B cell (primary cell): ENCODE measurements around the gene CD200.

Source experiments
- CTCF ChIP-seq: fragments of 200-600 bp; IDR thresholded peaks from one replicate; pipeline ENCODE4 v1.8.0; 2022; ENCODE audit warnings: antibody characterized with exemption, mild to moderate bottlenecking
- EZH2 ChIP-seq: IDR thresholded peaks from 2 replicates; pipeline ENCODE4 v1.6.1; 2012; ENCODE audit warnings: borderline replicate concordance, low read depth, mild to moderate bottlenecking, moderate library complexity, low read length; ENCODE audit not compliant: insufficient read depth, poor library complexity, severe bottlenecking

GRCh38 chr3:112327371-112327951 is 5.5 kb upstream of the CD200 start:
- TF ChIP-seq CTCF (peak; percentile 88), EZH2 (no peak)
